Myocyte (in vitro differentiated cells): ENCODE results near the gene OR2J3. TPM values are rescaled to one million over a fixed set of nuclear protein-coding genes. Genes with fewer than 3 reads are reported as not detected.
"Not testable (repeated sequence)": the region's sequence is repeated elsewhere in the genome, so short reads cannot be mapped to it uniquely, and the experiment has no call there.

Experiments
- DNase-seq: peaks from one replicate; pipeline ENCODE4 v3.0.0-alpha.2; 2012; ENCODE audit warnings: low read depth
- polyA plus RNA-seq: library from polyadenylated mRNA; unstranded; fragments of >200 nt; gene quantifications from one replicate; pipeline ENCODE4 v1.2.1, GENCODE V29; 2012; ENCODE audit warnings: missing spikeins
- total RNA-seq: library from RNA; depleted of rRNA; stranded (reverse); fragments of >200 nt; gene quantifications from 2 replicates; pipeline ENCODE4 v1.2.3, GENCODE V29; 2014

The OR2J3 gene
- total RNA-seq, result not detected in 2 replicates
- polyA plus RNA-seq, result not detected

DNA sequence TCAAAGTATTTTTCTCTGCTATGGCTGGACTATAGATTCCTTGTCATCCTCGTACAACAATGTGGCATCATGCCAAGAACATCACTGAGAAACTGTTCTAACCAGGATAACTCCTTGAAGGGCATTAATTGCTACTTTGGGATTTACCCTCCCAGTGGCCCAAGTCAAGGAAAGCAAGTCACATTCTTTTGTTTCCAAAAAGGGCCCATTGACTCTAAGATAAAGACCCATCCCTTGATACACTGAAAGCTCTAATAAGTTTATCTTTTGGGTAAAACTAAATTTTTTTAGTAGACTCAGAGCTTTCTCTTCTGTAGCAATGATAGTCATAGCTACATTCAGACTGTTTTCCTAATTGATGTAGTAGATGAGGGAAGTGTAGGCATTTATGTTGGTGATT is at the start of gene OR2J3:
Gene OR2J3, plus strand, starts transcription at position 301 of the 400 bp plus-strand sequence. CDS start 3,833 bp downstream, outside the sequence.
- no peak for DNase-seq

DNA sequence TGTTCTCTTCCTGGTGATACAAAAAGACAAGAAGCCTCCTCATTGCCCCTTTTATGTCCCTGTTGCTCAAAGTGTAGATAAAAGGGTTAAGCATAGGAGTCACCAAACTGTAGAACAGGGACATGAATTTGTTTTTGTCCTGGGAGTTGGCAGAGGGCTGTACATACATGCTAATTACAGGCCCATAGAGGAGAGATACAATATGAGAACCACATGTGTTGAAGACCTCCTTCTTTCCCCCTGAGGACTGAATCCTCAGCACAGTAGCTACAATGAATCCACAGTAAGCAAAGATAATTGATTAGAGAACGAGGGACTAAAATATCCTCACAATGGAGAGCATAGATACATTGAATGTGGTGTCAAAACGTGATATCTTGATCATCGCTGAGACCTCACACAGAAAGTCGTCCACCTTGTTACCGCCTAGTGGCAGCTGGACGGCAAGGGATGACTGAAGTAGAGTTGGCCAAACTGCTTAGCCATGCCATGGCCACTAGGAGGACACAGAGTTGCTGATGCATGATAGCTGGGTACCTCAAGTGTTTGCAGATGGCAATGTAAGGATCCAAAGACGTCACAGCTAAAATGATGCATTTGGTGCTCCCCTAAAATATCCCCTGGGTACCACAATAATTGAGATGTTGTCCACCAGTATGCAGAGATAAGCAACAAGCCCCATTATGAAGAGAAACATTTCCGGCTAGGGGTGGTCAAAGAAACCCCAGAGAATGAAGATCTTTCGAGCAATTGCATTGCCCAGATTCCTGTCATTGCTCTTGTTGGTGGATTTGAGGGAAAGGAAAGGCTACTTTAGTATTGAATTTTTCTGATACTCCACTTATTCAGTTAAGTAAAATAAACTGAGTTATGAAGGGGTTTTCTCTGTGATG is 35.8 kb upstream of the OR2J3 start:
- peak; percentile 9 for DNase-seq

DNA sequence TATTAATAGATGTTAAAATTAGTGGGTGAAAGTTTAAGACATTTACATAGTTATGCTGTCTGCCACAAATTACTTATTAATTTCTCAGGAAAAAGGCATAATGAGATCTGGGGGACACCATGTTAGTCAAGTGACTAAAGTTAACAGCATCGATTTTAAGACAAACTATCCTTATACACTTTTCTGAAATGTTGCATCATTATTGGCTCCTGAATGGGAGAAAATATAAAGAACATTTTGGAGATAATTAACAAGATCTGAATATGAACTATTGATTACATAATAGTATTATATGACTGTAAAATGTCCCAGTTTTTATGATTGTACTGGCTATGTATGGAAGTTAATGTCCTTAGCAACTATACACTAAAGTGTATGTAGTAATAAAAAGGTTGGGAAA is 28.7 kb upstream of the OR2J3 start:
- no peak for DNase-seq

DNA sequence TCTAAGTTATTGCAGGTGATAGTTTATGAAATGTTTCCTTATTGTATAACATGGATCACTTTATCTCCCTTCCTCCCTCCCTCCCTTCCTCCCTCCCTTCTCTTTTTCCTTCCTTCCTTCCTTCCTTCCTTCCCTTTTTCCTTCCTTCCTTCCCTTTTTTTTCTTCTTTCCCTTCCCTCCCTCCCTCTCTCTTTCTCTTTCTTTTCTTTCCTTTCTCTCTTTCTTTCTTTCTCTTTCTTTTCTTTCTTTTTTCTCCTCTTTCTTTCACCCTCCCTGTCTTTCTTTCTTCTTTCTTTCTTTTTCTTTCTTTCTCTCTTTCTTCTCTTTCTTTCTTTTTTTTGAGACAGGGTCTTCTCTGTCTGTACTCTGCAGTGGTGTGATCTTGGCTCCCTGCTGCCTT is 26.5 kb upstream of the OR2J3 start:
- DNase-seq, result no peak

DNA sequence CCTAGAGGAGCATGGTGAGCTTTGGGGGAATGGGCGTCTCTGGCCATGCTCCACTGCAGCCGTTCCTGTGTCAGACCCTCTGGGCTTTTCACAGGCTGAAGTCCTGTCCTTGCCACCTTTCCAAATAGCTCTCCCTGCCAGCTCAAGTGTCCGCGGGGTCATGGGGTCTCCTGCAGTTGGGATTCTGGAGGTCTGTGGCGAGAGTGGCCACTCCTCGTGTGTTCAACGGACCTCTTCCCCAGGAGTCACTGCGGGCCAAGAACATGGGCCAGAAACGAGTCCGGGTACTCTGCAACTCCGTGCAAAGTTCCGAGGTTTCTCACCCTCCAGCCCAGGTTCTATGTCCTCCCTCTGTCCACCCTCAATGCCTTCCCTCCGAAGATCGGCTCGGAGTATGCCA is 25.4 kb upstream of the OR2J3 start:
- no peak for DNase-seq

DNA sequence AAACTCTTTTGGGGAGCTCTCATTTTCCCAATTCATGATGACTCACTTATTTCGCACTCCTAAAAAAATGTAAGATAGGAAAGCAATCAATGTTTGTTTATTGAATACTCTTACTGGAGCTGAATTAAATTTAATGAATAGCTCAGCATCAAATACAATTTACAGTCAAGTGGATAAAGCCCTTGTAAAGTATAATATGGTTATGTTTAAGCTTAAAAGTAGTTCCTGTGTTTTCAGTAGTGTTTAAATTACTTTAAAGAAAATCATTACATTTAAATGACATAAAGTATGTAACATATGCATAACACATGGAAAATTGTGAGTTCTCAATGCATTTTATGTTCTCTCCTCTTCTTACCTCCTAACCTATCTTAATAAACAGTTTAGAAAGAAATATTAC is 20.6 kb upstream of the OR2J3 start, which contains the start of gene OR2B3:
Gene OR2B3, minus strand, starts transcription at position 101 of the 400 bp plus-strand sequence. Its CDS starts 65 bp downstream, at position 36.
- no peak for DNase-seq

DNA sequence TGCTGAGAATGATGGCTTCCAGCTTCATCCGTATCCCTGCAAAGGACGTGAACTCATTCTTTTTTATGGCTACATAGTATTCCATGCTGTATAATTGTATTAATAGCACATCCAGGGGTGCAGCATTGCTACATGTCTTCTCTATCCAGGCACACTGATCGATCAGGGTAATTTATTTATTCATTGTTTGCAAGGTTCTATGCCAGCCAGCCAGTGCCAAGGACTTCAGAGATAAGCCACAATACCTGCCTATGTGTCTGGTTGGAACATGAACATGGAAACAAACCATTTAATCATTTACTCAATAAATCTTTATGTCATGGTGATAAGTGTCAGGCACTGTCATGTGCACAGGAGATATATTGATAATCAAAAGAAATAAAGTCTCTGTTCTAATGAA is 14.9 kb upstream of the OR2J3 start:
- DNase-seq, result no peak

DNA sequence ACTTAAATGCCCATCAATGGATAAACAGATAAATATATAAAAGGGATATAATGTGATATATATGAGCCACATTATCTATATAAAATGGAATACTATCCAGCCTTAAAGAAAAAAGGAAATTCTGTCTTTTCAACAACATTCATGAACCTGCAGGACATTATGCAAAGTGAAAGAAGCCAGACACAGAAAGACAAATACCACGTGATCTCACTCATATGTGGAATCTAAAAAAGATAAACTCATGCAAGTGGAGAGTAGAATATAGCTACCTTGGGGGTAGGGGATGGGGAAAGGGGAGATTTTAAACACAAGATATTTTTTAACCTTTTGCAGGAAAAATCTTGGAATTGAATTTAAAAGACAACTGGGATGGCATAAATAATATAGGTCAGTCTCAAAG is 10.1 kb upstream of the OR2J3 start:
- no peak for DNase-seq

DNA sequence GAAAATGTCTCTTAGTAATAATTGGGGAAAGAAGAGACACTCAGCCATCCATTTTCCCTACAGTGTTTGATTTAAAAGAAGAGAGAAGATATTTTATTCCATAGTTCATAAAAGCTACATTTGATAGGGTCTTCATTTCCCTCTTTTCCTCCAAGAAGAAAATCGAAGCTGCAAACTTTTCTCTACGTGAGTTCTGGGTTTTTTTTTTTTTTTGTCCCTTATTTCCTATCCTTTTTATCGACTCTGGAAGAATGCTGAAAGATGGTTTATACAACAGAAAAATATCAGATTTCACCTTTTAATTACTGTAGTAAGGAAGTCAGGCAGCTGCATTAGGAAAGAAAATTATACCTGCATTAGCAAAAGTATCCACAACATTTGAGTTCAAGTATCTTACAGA is 8.7 kb upstream of the OR2J3 start, which contains the start of gene OR2J1:
Gene OR2J1, plus strand, starts transcription at position 301 of the 400 bp plus-strand sequence. CDS start 1,453 bp downstream, outside the sequence.
- DNase-seq, result no peak

DNA sequence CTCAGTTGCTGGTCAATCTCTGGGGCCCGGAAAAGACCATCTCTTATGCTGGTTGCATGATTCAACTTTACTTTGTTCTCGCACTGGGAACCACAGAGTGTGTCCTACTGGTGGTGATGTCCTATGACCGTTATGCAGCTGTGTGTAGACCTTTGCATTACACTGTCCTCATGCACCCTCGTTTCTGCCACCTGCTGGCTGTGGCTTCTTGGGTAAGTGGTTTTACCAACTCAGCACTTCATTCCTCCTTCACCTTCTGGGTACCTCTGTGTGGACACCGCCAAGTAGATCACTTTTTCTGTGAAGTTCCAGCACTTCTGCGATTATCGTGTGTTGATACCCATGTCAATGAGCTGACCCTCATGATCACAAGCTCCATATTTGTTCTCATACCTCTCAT is 4.3 kb downstream of the OR2J3 start:
- no peak for DNase-seq

DNA sequence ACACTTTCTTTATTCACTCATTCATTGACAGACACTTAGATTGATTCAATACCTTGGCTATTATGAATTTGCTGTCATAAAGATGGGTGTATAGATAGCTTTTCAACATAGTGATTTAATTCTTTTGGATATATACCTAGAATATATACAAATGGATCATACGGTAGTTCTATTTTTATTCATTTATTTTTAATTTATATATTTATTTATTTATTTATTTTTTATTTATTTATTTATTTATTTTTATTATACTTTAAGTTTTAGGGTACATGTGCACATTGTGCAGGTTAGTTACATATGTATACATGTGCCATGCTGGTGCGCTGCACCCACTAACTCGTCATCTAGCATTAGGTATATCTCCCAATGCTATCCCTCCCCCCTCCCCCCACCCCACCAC is 7.1 kb downstream of the OR2J3 start:
- not testable (repeated sequence) for DNase-seq

DNA sequence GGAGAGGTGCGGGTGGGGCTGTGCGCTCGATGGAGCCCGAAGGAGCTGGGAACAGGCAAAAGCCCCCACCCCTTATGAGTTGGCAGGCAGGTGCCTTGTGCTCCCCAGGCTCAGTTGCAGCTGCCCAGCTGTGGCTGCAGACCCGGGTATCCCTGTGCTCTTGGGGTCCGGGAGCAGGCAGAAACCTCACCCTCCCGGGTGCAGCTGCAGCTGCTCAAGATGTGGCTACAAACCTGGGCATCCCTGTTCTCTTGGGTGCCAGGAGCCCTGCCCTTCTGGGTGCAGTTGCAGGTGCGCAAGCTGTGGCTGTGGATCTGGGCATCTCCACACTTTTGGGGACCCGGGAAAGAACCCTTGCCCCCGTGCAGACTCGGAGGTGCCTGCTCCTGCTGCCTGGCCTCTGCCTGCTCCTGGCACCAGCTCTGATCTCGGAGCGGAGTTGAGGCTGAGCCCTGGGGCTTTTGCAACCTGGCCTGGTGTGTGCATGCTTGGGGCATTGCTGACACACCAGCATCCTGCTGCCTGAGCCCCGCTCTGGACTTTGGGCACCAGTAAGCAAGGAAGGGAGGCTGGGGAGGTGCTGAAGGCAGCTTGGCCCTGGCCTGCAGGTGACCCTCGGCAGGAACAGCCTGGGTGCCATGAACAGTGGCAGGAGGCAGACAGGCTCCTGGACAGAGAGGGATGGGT is 21.6 kb downstream of the OR2J3 start:
- DNase-seq, result no peak

DNA sequence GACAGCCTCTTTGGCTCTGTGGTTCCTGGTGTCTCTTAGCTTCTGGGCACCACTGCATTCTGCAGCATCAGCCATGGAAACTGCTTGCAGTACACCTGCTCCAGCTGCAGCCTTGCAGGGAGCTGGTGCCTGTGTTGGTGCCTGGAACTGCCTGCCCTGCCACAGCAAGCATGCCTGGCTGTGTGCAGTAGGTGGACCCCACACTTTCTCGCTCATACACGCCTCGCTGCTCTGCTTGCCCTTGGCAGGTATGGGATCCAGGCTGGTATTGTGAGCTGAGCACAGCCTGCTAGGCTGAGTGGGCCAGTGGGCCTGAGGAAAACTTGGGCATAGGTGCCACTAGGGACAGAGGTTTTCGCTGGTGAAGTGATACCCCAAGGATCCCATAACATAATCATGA is 22.8 kb downstream of the OR2J3 start:
- DNase-seq, result no peak

DNA sequence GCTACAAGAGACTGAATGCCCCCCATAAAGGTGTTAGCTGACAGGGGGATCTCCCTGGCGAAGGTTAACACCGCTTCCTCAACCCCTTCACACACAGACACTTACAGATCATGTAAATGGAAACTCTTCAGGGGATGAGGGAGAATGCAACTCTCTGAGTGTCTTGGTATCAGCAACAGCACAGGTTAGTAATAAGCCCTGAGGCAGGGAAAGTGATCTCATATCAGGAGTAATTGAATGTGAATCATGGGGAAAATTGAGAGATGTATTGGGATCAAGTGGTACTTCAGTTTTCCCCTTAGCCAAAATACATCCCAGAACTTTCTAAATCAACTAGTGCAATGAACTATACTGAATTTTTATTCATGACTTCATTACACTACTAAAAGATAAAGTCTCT is 23.8 kb downstream of the OR2J3 start:
- no peak for DNase-seq

DNA sequence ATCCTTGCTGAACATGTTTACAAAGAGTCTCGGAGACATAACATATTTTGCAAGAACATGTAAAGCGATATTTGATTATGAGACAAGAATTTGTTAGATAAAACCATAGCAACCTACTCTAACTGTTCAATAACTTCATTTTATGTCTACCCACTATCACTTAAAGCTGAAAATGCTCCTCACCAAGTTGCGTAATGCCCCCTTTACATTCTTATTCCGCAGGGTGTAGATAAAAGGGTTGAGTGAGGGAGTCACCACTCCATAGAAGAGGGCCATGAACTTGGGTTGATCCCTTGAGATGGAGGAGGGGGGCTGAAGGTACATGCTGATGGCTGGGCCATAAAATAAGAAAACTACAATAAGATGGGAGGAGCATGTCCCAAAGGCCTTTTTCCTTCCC is 29.9 kb downstream of the OR2J3 start:
- no peak for DNase-seq

DNA sequence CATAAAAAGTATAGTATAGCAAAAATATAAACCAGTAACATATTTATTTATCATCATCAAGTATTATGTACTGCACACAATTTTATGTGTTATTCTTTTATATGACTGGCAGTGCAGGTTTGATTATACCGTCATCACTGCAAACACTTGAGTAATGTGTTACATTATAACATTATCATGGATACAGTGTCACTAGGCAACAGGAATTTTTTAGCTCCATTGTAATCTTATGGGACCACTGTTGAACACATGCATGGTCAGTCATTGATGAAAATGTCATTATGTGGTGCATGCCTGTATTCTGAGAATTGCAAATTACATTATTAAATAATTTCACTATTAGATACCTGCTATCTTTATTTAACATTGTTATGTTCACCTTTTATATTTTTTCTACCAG is 33.7 kb downstream of the OR2J3 start:
- no peak for DNase-seq

DNA sequence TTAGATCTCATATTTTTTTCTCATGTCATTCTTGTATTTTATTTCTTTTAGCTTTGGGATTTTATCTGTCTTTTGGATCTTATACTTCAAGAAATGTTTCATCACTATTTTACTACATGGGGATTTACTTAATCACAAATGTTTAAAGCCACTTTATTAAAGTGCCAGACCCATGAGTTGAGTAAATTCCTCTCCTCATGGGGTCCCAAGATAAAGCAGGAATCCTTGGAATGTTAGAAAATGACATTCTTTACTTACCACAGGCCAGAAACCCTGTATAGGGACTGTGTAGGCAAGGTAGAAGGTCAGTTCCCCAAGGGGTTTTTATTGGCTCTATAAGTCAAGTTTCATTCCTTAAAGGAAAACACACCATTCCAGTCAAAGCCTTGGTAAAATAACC is 34.5 kb downstream of the OR2J3 start:
- DNase-seq, result no peak

DNA sequence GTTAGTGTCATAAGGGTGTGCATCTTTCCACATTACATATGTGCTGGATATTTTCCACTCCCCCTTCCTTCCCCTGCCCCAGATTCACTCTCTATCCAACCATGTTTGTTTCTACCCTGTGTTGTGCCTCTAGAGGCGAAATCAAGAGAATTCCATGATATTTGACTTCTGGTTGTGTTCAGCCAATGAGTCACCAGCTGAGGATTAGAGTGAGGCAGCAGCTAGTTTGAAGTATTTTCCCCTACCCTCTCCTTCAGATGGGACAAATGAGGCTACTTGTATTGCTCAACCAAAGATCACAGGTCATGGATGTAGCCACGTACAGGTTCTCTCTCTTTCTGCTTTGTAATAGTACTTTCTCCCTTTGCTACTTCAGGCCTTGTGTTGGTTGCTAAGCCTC is 38.3 kb downstream of the OR2J3 start:
- no peak for DNase-seq

DNA sequence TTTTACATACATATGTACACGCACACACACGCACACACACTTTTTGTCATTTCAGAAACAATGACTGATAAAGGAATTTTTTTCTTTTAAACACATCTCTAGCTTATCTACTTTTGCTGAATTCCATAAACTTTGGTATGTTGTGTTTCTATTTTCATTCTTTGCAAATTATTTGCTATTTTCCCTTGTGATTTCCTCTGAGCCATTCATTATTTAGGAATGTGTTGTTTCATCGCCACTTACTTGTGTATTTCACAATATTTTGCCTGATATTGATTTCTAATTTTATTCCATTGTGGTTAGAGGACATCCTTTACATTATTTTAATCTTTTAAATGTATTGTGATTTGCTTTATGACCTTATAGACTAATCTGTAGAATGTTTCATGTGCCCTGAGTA is 39.2 kb downstream of the OR2J3 start:
- no peak for DNase-seq

DNA sequence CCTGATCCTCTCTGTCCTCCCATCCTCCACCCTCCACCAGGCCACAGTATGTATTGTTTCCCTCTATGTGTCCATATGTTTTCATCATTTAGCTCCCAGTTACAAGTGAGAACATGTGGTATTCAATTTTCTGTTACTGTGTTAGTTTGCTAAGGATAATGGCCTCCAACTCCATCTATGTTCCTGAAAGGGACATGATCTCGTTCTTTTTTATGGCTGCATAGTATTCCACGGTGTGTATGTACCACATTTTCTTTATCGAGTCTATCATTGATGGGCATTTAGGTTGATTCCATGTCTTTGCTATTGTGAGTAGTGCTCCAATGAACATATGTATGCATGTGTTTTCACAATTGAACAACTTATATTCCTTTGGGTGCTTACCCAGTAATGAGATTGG is 41.6 kb downstream of the OR2J3 start:
- not testable (repeated sequence) for DNase-seq

DNA sequence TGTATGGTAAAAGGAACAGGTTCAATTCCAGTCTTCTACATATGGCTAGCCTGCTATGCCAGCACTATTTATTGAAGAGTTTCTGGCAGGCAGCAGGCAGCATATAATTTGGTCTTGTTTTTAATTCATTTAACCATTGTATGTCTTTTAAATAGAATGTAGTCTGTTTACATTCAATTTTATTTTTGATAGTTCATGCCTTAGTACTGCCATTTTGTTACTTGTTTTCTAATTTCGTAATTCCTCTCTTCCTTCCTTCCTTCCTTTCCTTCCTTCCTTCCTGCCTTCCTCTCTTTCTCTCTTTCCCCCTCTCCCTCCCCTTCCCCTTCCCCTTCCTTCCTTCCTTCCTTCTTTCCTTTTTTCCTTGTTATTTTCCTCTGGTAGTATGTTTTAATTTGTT is 45.2 kb downstream of the OR2J3 start:
- DNase-seq, result no peak

DNA sequence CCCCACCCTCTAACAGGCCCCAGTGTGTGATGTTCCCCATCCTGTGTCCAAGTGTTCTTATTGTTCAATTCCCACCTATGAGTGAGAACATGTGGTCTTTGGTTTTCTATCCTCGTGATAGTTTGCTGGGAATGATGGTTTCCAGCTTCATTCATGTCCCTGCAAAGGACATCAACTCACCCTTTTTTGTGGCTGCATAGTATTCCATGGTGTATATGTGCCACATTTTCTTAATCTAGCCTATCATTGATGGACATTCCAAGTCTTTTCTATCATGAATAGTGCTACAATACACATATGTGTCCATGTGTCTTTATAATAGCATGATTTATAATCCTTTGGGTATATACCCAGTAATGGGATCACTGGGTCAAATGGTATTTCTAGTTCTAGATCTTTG is 47.3 kb downstream of the OR2J3 start:
- not testable (repeated sequence) for DNase-seq
